ENCODE measurements around the gene EIF2AK3.
A peak's percentile ranks its signal among the peaks of the same experiment; 100 is the strongest.

The EIF2AK3 gene

DNA sequence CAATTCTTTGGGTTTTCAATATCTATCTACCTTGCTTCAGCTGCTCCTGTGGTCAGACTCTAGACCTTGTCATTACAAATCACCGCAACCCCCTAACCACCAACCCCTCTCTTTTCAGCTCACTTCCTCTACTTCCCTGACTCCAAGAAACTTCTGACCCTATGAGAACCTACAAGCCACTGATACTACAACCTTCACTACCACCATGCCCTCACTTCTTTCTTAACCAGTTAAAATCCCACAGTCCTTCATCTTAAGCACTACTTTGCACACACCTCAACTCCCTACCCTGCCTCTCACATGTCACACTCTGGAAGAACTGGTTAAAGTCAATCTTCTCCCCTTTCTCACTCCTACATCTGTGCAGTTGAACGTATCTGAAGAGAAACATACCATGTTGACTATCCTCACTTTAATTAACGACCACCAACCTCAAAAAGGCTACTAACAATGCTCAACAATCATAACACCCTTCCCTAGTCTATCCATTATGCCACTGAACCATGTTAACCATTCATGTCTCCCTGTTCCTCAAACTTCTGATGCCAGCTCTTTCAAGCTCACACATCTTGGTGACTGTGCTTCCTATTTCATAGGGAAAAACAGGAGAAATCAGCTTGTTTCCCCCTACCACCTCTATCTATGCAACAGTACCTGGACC lies 12.6 kb downstream of the EIF2AK3 start:
- no peak overlapping the region for H3K4me3 ChIP-seq (replicated peaks; ENCODE audit: low read depth, low read length)
- TF ChIP-seq, protein P1, sequence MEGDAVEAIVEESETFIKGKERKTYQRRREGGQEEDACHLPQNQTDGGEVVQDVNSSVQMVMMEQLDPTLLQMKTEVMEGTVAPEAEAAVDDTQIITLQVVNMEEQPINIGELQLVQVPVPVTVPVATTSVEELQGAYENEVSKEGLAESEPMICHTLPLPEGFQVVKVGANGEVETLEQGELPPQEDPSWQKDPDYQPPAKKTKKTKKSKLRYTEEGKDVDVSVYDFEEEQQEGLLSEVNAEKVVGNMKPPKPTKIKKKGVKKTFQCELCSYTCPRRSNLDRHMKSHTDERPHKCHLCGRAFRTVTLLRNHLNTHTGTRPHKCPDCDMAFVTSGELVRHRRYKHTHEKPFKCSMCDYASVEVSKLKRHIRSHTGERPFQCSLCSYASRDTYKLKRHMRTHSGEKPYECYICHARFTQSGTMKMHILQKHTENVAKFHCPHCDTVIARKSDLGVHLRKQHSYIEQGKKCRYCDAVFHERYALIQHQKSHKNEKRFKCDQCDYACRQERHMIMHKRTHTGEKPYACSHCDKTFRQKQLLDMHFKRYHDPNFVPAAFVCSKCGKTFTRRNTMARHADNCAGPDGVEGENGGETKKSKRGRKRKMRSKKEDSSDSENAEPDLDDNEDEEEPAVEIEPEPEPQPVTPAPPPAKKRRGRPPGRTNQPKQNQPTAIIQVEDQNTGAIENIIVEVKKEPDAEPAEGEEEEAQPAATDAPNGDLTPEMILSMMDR (IDR thresholded peaks at IDR 0.05; ENCODE audit: low read length, missing control alignments) = no peak
- no peak for DNase-seq (ENCODE audit: low read depth)

DNA sequence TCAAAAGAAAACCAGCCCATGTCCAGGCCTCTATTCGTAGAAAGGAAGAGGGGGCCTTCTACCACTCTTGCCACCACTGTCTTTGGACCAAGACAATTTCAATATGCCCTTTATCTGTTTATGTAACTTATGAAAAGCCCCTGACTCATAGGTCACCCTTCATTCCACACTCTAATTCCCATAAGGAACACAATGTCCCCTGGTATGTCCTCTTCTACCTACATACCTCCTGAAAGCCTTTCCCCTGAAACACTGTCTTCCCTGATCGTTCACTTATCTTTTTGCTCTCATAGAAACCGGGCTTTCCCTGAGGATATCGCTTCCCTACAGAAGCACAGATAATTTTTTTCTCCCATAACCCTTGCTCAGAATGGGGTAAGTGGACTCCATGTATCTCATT lies 13.3 kb downstream of the EIF2AK3 start:
- no peak overlapping the region for H3K4me3 ChIP-seq (replicated peaks; ENCODE audit: low read depth, low read length)
- peak; percentile 18 for DNase-seq (ENCODE audit: low read depth)
- TF ChIP-seq, protein P1 (IDR thresholded peaks at IDR 0.05; ENCODE audit: low read length, missing control alignments) = no peak

DNA sequence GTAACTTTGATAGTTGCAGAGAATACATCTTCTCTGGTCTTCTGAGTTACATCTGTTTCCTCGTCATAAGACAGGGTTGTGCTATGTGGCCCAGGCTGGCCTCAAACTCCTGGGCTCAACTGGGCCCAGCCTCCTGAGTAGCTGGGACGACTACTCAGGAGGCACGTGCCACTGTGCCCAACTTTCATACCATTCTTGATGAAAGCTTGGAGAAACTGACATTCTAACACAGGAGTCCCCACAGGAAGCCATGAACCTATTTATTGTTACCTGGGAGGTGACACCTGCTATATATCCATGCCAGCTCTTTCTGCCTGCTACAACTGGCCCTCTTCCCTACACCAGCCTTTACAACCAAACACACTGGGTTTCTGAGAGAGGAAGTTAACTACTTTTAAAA lies 19.1 kb downstream of the EIF2AK3 start:
- TF ChIP-seq, protein P1 (IDR thresholded peaks at IDR 0.05; ENCODE audit: low read length, missing control alignments) = no peak
- no peak overlapping the region for H3K4me3 ChIP-seq (replicated peaks; ENCODE audit: low read depth, low read length)
- no peak for DNase-seq (ENCODE audit: low read depth)

DNA sequence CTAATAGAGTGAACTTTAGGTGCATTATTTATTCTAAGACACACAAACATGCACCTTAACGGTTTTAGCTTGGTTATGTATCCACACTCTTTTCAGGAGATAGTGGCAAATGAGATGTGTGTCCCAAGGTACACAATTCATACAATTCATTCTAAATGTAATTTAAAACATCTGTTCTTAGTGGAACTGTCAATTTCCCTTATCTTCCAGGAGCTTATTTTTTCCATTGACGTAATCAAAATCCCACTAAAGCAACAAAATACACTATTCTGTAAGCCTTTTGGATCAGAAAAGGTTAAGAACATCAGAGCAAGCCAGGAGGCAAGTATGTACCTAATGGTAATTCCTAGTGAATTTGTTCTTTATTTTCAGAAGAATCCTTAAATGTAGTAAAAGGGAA lies 19.8 kb downstream of the EIF2AK3 start:
- H3K4me3 ChIP-seq (replicated peaks; ENCODE audit: low read depth, low read length) = no peak overlapping the region
- no peak for DNase-seq (ENCODE audit: low read depth)
- TF ChIP-seq, protein P1 (IDR thresholded peaks at IDR 0.05; ENCODE audit: low read length, missing control alignments) = no peak

DNA sequence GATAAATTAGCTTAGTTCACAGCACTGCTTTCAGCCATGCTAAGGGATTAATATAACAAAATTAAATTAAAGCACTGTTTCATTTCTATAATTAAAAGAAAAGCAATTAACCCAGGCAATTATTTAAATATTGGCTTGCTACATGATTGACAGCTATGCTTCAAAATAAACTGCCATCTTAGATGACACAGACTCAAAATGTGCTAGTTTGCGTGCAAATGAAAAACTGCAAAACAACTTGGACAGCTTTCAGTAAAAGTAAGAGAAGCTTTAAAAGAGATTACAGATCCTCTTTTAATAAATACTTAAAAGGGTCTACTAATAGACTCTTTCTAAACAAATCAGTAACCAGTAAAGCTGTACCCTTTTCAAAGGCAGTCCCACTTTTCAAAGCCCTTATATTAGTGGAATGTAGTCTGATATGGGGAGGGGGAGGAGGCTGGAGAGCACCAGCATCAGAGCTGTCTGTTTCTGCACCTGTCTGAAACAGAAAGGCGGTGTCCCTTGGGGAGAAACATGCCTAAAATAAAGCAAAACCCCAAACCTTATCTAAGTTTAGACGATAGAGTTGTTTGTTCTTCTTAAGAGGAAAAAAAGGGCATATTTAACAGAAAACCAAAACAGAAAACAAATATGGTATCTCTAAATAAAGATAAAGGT lies 20.8 kb downstream of the EIF2AK3 start:
- DNase-seq (ENCODE audit: low read depth) = no peak
- no peak overlapping the region for H3K4me3 ChIP-seq (replicated peaks; ENCODE audit: low read depth, low read length)
- TF ChIP-seq, protein P1 (IDR thresholded peaks at IDR 0.05; ENCODE audit: low read length, missing control alignments) = no peak

DNA sequence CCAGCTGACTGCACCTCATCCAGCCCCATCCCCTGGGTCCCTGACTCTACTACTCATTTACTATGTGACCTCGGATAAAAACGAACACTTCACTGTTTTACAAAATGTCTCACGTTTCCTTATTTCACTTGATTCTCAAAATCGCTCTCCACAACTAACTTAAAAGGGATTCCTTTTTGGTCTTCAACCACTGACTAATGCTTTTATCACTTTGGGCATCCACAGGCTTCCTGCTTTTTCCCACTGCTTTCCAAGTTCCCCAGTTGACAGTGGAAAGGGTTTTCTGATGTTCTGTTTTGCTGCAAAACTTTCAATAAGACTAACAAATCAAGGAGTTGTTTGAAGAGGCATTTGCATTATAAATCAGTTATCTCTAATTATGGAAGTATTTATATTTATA lies 24.1 kb downstream of the EIF2AK3 start:
- peak overlapping the region; percentile 17 for H3K4me3 ChIP-seq (replicated peaks; ENCODE audit: low read depth, low read length)
- peak; percentile 61 for DNase-seq (ENCODE audit: low read depth)
- TF ChIP-seq, protein P1 (IDR thresholded peaks at IDR 0.05; ENCODE audit: low read length, missing control alignments) = no peak

DNA sequence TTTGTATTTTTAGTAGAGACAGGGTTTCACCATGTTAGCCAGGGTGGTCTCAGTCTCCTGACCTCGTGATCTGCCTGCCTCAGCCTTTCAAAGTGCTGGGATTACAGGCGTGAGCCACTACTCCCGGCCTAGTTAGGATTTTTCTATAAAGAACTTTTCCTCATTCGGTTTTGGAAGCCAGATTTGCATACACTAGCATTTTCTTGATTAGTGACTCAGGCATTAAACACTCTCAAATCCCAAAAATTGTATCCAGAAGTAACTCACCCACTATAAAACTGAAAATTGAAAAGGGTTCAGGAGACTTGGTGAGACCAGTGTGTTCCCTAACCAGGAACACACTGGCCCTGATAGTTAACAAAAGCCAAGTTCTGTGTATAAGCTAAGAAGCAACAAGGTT lies 25.2 kb downstream of the EIF2AK3 start:
- H3K4me3 ChIP-seq (replicated peaks; ENCODE audit: low read depth, low read length) = no peak overlapping the region
- TF ChIP-seq, protein P1 (IDR thresholded peaks at IDR 0.05; ENCODE audit: low read length, missing control alignments) = no peak
- DNase-seq (ENCODE audit: low read depth) = no peak

All from fibroblast of pulmonary artery (primary cell).